ENCODE results near the gene CHAC2. TPM values are rescaled to one million over a fixed set of nuclear protein-coding genes. Genes with fewer than 3 reads are reported as not detected.
A peak's percentile ranks its signal among the peaks of the same experiment; 100 is the strongest.

CHAC2 gene
- total and polyA plus RNA-seq, 2 of the 13 experiments (the other 11 are each of a cell fraction or from before 2014, with no cell fraction given), result 1.7 to 10.7 TPM

- TF ChIP-seq RNF2 (conservative IDR thresholded peaks at IDR 0.05; ENCODE audit: low read depth) (no peak; the same call in 1 of the 2 replicates), ZNF234 (CRISPR knock-in tag; conservative IDR thresholded peaks at IDR 0.05) (peak; percentile 98), ZSCAN21 (CRISPR knock-in tag; IDR thresholded peaks at IDR 0.05; ENCODE audit: borderline replicate concordance) (peak; percentile 54), PRMT3 (CRISPR knock-in tag; IDR thresholded peaks at IDR 0.05; ENCODE audit: borderline replicate concordance, low read depth) (no peak), MBD4 (IDR thresholded peaks at IDR 0.05; ENCODE audit: borderline replicate concordance, low read length) (no peak), NCOR1 (IDR thresholded peaks at IDR 0.05; ENCODE audit: borderline replicate concordance, low read length) (no peak), THAP7 (CRISPR knock-in tag; IDR thresholded peaks at IDR 0.05) (no peak; the same call in 1 of the 2 replicates), NFKB2 (CRISPR knock-in tag; IDR thresholded peaks at IDR 0.05; ENCODE audit: borderline replicate concordance) (peak; percentile 96), TBX2 (CRISPR knock-in tag; IDR thresholded peaks at IDR 0.05; ENCODE audit: borderline replicate concordance) (peak; percentile 96), KMT2B (CRISPR knock-in tag; IDR thresholded peaks at IDR 0.05) (peak; percentile 100), ZNF18 (CRISPR knock-in tag; IDR thresholded peaks at IDR 0.05; ENCODE audit: insufficient replicate concordance) (peak; percentile 91), ZBTB38 (CRISPR knock-in tag; IDR thresholded peaks at IDR 0.05) (peak; percentile 89; the same call in 1 of the 2 replicates), ZNF503 (CRISPR knock-in tag; IDR thresholded peaks at IDR 0.05) (peak; percentile 94), GLI4 (CRISPR knock-in tag; IDR thresholded peaks at IDR 0.05; ENCODE audit: borderline replicate concordance) (peak; percentile 22; the same call in 1 of the 2 replicates), ZNF788 (CRISPR knock-in tag; IDR thresholded peaks at IDR 0.05; ENCODE audit: borderline replicate concordance) (peak; percentile 96; the same call in 1 of the 2 replicates), ZNF777 (CRISPR knock-in tag; IDR thresholded peaks at IDR 0.05) (peak; percentile 92), ATRX (CRISPR knock-in tag; IDR thresholded peaks at IDR 0.05; ENCODE audit: borderline replicate concordance) (no peak), ZFP41 (CRISPR knock-in tag; IDR thresholded peaks at IDR 0.05; ENCODE audit: borderline replicate concordance) (no peak), NFE2L2 (IDR thresholded peaks at IDR 0.05; ENCODE audit: low read length) (0 out of 2 replicates have a peak, but pooled peaks have one; percentile 6), PHF8 (CRISPR knock-in tag; IDR thresholded peaks at IDR 0.05) (peak; percentile 97), RELA (CRISPR knock-in tag; IDR thresholded peaks at IDR 0.05) (peak; percentile 90; the same call in 1 of the 2 replicates), RBFOX2 (IDR thresholded peaks at IDR 0.05; ENCODE audit: low read depth, low read length) (peak; percentile 98), ZBTB34 (CRISPR knock-in tag; IDR thresholded peaks at IDR 0.05) (peak; percentile 53; the same call in 1 of the 2 replicates), YEATS2 (CRISPR knock-in tag; IDR thresholded peaks at IDR 0.05; ENCODE audit: borderline replicate concordance) (peak; percentile 99)
Observed at GRCh38 chr2:53786705-53787613, 19.4 kb downstream of the CHAC2 start, which contains the start of the genes ASB3 and ERLEC1 (continued).
